HG03342 (cell line): ENCODE measurements around the gene OCLN.
"Not testable (repeated sequence)": the region's sequence is repeated elsewhere in the genome, so short reads cannot be mapped to it uniquely, and the experiment has no call there.

Experiments used
- ATAC-seq: cut with Tn5 transposase; IDR thresholded peaks from one replicate; pipeline ENCODE4 v1.9.1; 2021; ENCODE audit warnings: mild to moderate bottlenecking, moderate library complexity; ENCODE audit not compliant: unreplicated experiment

Gene OCLN

DNA sequence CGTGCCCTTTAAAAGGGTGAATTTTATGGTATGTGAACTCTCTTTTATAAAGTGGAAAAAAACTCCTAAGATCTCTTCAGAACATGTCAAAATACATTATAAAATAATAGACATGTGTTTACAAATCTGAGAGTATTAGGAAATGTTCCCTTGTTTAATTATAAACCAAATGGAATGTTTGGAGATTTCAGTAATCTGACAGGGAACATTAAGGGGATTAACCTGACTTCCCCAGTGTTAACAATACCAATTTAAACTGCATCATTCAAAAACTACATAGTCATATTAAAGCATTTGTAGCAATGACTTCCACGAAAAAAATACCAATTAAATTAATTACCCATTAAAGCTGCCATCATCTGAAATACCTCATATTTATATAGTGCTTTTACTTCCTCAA is 1.6 kb upstream of the OCLN start:
- ATAC-seq: no peak

GRCh38 chr5:69491838-69492390 is 676 bp upstream of the OCLN start:
- no peak for ATAC-seq

- peak; percentile 50 for ATAC-seq
These were observed 369 bp downstream of the OCLN start for GRCh38 chr5:69492923-69493395.

GRCh38 chr5:69493396-69494133 is 975 bp downstream of the OCLN start:
- no peak for ATAC-seq

DNA sequence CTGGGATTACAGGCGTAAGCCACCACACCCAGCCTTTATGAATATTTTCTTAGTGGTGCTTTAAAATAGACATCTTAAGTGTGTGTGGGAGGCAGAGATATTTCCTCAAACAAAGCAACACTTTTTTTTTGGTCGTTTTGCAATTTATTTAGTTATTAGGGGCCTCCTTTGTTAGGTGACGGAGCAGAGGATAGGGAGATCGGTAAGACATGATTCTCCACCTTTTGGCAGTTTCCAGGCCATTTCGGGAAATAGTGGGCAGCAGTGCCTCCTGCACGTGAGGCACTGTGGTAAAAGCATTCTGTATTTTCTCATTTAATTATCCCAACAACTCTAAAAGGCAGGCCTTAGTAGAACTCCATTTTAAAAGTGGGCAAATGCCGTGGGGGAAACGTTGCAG is 1.9 kb downstream of the OCLN start:
- no peak for ATAC-seq

DNA sequence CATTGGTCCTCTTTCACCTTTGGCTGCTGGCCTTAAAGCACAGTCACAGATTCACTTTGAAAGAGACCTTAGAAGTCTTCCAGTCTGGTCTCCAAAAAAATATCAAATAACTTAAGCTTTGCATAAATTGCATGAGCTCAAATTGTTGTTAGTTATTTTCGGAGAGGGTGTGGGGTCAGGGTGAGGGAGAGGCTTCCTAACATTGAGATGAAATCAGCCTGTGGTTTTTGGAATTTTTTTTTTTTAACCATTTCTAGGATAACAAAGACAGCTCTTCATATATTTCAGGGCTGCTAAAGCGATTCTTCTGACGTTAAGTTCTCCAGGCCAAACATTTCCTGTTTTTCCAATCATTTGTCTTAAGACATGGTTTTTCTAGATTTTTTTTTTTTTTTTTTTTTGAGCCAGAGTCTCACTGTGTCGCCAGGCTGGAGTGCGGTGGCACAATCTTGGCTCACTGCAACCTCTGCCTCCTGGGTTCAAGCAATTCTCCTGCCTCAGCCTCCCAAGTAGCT is 4.5 kb downstream of the OCLN start:
- ATAC-seq: no peak

DNA sequence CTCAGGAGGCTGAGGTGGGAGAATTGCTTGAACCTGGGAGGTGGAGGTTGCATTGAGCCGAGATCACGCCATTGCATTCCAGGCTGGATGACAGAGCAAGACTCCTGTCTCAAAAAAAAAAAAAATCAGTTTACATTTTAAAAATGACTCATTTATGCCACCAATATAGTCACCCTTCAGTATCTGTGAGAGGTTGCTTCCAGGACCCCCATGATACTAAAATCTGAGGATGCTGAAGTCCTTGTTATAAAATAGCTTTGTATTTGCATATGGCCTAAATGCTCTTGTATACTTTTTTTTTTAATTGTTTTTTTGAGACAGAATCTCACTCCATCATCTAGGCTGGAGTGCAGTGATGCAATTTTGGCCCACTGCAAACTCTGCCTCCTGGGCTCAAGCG is 5.8 kb downstream of the OCLN start:
- no peak for ATAC-seq

DNA sequence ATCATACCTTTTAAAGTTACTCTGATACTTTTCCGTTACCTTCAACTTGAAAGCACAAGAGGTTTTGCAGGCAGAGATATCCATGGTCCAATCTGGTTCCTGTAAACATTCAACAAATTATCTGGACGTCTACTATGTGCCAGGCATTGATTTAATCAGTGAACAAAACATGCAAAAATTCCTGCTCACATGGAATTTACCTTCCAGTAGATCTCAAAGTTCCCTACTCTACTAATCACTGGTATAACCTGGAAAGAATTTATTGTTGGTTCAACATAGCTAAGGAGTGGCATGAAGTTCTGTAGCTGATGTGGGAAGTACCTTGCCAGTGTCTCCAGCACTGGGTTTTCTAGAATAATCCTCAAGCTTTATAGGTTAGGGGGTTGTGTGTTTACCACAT is 9.8 kb downstream of the OCLN start:
- ATAC-seq: no peak

DNA sequence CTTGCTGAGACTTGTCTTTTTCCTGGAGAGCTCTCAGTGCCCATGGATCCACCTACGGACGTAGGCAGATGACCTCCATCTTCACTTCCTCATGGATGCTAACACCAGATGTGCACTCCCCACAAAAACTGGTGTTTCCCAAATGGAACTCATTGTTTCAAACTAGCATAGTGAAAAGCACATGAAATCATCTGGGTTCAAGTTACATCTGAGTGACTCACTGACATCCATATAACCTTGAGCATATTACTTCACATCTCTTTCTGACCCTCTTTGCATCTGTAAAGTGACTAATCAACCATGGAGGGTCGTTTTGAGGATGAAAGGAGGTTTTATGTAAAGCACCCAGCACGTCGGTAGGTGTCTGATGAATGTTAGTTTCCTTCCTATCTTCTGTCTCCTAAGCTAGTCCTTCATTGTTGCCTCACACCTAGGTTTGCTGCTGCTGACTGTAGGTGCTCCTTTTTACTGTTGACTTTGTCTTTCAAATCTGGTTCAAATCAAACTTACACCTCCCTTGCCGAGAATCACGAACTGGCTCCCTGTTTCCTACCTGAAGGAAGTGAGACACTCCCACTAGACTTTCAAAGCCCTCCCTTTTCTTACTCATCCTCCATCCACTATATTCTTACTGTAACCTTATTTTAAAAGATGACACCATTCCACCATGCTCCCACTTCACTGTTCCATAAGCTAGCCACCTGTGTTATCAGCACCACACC is 10.3 kb downstream of the OCLN start:
- ATAC-seq: no peak

GRCh38 chr5:69504036-69504435 is 11.4 kb downstream of the OCLN start:
- no peak for ATAC-seq

DNA sequence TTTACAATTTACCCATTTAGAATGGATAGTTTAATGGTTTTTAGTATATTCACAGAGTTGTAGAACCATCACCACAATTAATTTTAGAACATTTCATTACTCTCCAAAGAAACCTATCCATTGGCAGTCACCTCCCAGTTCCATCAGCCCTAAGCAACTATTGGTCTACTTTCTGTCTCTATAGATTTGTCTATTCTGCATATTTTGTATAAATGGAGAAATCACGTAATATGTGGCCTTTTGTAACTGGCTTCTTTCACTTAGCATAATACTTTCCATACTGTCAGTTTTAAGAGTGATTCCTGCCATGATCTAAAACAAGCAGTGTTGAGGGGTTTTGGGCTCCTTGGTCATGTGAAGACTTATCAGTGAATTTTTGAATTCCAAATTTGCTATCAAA is 12.7 kb downstream of the OCLN start:
- no peak for ATAC-seq

GRCh38 chr5:69509212-69509611 is 16.6 kb downstream of the OCLN start:
- no peak for ATAC-seq

DNA sequence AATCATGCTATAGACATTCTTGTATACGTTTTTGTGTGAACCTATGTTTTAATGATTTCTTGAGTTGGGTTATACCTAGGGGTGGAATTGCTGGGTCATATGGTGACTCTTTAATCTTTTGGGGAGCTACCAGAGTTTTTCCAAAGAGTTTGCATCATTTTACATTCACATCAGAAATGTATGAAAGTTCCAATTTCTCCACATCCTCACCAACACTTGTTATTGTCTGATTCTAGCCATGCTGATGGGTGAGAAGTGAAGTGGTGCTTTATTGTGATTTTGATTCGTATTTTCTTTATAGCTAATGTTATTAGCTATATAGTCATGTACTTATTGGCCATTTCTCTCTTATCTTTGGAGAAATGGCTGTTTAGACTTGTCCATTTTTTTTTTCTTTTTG is 18.1 kb downstream of the OCLN start:
- ATAC-seq: no peak

DNA sequence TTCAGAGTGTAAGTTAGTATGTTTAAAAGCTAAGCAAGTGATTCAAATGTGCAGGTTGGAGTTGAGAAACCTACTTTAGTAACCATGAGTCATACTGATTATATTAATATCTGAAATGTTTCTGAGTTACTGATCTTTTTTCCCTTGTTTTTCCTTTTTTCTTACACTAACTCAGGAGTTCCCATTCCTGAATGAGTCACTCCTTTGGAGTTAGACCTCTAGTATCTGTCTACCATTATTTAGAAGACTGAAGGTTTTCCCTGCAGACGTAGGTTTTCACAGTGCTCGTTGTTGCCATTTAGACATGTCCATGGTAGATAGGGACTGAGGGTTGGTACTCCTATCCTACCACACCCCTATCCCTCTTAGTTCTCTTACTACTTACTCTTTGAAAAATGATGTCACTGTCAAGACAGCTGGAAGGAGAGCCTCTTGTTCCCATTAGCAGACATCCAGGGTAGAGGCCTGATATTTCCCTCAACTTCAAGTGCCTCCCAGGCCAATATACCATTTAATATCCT is 20.2 kb downstream of the OCLN start:
- ATAC-seq: no peak

- ATAC-seq: not testable (repeated sequence)
These were observed 23.0 kb downstream of the OCLN start for GRCh38 chr5:69515570-69515969.

GRCh38 chr5:69516769-69517168 is 24.2 kb downstream of the OCLN start:
- no peak for ATAC-seq

GRCh38 chr5:69517763-69518212 is 25.2 kb downstream of the OCLN start:
- no peak for ATAC-seq

DNA sequence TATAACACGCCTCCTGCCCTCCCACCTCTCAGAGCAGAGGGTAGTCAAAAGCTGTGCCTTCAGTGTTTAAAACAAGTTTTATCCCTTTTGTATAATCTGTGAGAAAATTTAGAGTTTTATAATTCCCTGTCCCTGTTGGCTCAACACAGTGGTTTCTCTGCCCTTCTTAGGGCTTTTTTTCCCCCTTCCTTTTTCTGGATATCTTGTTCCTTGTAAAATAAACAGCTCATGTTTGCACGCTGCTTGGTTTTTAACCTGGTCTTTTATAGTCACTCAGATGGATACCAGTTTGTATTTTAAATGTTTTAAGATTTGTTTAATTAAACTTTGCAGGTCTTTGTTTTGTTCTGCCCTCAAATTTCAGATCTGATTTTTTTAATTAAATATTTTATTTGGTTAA is 26.7 kb downstream of the OCLN start:
- ATAC-seq: no peak

GRCh38 chr5:69522035-69522434 is 29.4 kb downstream of the OCLN start:
- ATAC-seq: no peak

DNA sequence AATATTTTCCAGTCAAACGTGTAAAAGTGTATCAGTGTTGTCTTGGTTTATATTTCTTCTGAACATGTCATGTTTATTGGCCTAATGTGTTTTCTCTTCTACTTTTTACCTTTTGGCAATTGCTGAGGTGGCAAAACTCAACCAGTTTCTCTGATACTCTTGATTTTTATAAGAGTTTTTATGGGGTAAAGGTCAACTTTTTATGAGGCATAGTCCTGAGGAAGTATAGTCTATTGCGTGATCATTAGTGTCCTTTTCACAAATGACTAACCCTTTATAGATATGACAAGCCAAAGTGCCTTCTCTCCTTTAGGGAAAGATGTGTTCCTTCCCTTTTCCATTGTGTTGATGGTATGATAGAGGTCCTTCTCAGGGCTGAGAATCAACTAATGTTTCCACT is 32.9 kb downstream of the OCLN start:
- ATAC-seq: no peak

DNA sequence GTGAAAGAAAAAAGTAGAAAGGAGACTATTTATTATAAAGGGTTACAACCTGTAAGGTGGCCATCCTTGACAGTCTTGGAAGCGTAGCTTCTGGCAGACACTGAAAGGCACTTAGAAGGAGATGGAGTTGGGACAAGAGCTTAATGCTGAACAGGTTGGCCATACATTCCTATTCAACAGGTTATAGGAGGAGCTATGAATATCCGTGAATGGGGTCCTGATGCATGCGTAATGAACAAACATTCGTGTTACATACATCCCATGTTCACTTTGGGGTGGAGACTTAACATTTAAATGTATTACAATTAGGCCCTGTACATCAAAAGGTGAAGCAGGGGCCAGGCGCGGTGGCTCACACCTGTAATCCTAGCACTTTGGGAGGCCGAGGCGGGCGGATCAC is 34.1 kb downstream of the OCLN start:
- ATAC-seq: no peak
